Fibroblast of villous mesenchyme (primary cell): ENCODE results near the gene IL1RL1. TPM values are rescaled to one million over a fixed set of nuclear protein-coding genes. Genes with fewer than 3 reads are reported as not detected.
"Not testable (repeated sequence)": the region's sequence is repeated elsewhere in the genome, so short reads cannot be mapped to it uniquely, and the experiment has no call there.

Source experiments
- DNase-seq: peaks from one replicate; pipeline ENCODE4 v3.0.0-alpha.2; 2010; ENCODE audit warnings: low read depth
- H3K4me3 ChIP-seq: 2 replicates; pipeline ENCODE4 v1.5.1; 2011; ENCODE audit warnings: low read depth, mild to moderate bottlenecking, low read length
- total RNA-seq: library from RNA; depleted of rRNA; stranded (reverse); fragments of >200 nt; gene quantifications from 2 replicates; pipeline ENCODE4 v1.2.3, GENCODE V29; 2012
- TF ChIP-seq, protein P1 (sequence below): IDR thresholded peaks from 2 replicates; pipeline ENCODE4 v1.5.1; 2012; ENCODE audit warnings: low read depth, mild to moderate bottlenecking, low read length; ENCODE audit not compliant: insufficient read depth

Gene IL1RL1
- total RNA-seq, 1 donor: 1.3 TPM

DNA sequence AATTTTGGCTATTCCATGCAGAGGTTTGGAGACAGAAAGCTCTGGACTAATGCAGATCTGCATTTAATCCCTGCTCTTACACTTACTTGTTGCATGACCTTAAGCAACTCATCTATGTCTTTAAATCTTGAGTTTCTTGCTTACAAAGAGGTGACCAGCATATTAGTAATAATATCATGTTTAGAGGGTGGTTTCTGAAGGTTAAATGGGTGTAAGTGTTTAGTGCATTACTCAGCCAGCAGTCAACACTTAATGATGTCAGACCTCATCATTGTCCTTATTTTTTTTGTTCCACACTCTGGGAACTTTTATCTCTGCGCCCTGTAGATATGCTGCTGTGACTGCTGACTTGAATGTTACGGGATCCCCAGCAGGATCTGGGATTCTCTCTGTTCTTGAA is 1.7 kb downstream of the IL1RL1 start:
- no peak overlapping the region for H3K4me3 ChIP-seq
- DNase-seq: peak; percentile 48
- TF ChIP-seq, protein P1, sequence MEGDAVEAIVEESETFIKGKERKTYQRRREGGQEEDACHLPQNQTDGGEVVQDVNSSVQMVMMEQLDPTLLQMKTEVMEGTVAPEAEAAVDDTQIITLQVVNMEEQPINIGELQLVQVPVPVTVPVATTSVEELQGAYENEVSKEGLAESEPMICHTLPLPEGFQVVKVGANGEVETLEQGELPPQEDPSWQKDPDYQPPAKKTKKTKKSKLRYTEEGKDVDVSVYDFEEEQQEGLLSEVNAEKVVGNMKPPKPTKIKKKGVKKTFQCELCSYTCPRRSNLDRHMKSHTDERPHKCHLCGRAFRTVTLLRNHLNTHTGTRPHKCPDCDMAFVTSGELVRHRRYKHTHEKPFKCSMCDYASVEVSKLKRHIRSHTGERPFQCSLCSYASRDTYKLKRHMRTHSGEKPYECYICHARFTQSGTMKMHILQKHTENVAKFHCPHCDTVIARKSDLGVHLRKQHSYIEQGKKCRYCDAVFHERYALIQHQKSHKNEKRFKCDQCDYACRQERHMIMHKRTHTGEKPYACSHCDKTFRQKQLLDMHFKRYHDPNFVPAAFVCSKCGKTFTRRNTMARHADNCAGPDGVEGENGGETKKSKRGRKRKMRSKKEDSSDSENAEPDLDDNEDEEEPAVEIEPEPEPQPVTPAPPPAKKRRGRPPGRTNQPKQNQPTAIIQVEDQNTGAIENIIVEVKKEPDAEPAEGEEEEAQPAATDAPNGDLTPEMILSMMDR: no peak

DNA sequence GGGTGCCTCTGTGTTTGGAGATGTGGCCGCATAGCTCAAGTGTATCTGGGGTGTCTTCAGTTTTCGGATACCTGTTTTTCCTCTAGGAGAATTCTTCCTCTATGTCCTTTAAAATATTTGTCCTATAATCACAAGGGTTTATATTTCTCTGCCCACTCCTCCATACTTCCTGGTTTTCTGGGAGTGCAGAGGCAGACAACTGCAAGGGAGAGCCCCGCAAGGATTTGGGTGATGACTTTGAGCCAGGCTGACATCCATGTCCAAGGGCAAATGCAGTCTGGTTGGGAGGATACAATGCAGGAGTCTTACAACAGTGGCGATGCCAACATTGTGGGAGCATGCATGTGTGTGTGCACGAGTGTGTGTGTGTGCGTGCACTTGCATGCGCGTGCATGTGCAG is 2.1 kb downstream of the IL1RL1 start:
- no peak for DNase-seq
- TF ChIP-seq, protein P1: no peak

DNA sequence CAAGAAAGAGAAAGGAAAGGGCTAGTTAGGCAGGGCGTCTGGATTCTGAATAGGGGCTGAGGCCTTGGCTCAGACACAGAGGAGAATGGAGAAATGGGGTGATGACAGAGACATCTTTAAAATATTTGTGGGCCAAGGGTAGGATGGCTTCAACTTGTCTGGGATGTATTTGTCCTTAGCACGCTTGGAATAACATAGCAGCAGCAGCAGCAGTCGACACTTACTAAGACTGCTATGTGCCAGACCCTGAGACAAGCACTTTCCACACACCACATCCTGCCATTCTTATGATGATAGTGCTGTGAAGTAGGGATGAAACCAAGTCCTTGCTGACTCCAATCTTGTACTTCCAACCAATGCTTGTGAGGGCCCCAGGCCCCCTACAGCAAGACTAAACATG is 2.6 kb downstream of the IL1RL1 start:
- DNase-seq: no peak
- no peak overlapping the region for H3K4me3 ChIP-seq
- TF ChIP-seq, protein P1: no peak

More for the DNA sequence above, 2.1 kb downstream of the IL1RL1 start:
- H3K4me3 ChIP-seq: no peak overlapping the region

GRCh38 chr2:102315921-102316320 is 4.6 kb downstream of the IL1RL1 start:
- DNase-seq: no peak
- no peak overlapping the region for H3K4me3 ChIP-seq
- TF ChIP-seq, protein P1: no peak

DNA sequence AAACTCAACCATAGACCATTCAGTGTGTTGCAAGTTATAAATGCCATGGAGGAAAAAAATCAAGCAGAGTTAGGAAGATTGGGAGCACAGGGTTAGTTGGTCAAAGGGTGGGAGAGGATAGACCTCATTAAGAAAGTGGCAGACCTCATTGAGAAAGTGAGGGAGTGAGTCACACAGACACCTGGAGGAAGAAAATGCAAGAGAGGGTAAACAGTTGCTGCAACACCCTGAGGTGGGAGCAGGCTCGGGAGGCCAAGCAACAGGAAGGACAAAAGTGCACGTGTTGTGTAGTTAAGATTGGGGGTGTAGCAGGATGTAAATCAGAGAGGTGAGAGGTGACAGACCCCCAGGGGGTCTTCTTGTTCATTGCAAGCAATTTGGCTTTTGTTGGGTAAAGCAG is 6.4 kb downstream of the IL1RL1 start:
- DNase-seq: no peak
- H3K4me3 ChIP-seq: no peak overlapping the region
- TF ChIP-seq, protein P1: no peak

DNA sequence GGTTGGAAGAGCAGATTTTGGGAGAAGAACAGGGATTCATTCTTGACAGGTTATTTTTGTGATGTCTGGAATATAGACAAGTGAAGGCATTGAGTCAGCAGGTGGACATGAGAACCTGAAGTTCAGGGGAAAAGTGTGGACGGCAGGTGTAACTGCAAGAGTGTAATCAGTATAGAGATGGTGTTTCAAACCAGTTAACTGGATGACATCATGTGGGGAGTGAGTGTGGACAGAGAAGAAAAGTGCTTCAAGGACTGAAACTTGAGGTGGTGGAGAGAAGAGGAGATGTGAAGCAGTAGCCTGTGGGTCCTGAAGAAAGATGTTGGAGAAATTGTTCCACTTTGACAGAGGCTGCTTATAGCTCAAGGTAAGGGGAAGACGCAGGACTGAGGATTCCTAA is 7.1 kb downstream of the IL1RL1 start:
- TF ChIP-seq, protein P1: no peak
- no peak for DNase-seq
- H3K4me3 ChIP-seq: no peak overlapping the region

GRCh38 chr2:102321941-102322719 is 10.8 kb downstream of the IL1RL1 start:
- TF ChIP-seq, protein P1: no peak
- no peak overlapping the region for H3K4me3 ChIP-seq
- no peak for DNase-seq

DNA sequence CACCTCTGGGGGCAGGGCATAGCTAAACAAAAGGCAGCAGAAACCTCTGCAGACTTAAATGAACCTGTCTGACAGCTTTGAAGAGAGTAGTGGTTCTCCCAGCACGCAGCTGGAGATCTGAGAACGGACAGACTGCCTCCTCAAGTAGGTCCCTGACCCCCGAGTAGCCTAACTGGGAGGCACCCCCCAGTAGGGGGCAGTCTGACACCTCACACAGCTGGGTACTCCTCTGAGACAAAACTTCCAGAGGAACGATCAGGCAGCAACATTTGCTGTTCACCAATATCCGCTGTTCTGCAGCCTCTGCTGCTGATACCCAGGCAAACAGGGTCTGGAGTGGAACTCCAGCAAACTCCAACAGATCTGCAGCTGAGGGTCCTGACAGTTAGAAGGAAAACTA is 13.6 kb downstream of the IL1RL1 start:
- DNase-seq, H3K4me3 ChIP-seq: not testable (repeated sequence)
